ENCODE data around the gene TOX3.

TOX3 gene

GRCh38 chr16:52547834-52548215 is 882 bp upstream of the TOX3 start:
- Histone ChIP-seq H3K27me3 (replicated peaks; ENCODE audit: control insufficient read depth, insufficient read depth, low read length) (no peaks in the 10 kb centered on the region), H3K36me3 (ENCODE audit: control insufficient read depth, insufficient read depth, low read length) (no peaks in the 10 kb centered on the region), H3K4me3 (replicated peaks; ENCODE audit: low read depth, low read length) (no peak overlapping the region)
- no peak for DNase-seq (ENCODE audit: extremely low read depth, insufficient read length)
- TF ChIP-seq, protein P1, sequence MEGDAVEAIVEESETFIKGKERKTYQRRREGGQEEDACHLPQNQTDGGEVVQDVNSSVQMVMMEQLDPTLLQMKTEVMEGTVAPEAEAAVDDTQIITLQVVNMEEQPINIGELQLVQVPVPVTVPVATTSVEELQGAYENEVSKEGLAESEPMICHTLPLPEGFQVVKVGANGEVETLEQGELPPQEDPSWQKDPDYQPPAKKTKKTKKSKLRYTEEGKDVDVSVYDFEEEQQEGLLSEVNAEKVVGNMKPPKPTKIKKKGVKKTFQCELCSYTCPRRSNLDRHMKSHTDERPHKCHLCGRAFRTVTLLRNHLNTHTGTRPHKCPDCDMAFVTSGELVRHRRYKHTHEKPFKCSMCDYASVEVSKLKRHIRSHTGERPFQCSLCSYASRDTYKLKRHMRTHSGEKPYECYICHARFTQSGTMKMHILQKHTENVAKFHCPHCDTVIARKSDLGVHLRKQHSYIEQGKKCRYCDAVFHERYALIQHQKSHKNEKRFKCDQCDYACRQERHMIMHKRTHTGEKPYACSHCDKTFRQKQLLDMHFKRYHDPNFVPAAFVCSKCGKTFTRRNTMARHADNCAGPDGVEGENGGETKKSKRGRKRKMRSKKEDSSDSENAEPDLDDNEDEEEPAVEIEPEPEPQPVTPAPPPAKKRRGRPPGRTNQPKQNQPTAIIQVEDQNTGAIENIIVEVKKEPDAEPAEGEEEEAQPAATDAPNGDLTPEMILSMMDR (IDR thresholded peaks at IDR 0.05; ENCODE audit: insufficient read depth, low read length, poor library complexity, severe bottlenecking) = no peak

DNA sequence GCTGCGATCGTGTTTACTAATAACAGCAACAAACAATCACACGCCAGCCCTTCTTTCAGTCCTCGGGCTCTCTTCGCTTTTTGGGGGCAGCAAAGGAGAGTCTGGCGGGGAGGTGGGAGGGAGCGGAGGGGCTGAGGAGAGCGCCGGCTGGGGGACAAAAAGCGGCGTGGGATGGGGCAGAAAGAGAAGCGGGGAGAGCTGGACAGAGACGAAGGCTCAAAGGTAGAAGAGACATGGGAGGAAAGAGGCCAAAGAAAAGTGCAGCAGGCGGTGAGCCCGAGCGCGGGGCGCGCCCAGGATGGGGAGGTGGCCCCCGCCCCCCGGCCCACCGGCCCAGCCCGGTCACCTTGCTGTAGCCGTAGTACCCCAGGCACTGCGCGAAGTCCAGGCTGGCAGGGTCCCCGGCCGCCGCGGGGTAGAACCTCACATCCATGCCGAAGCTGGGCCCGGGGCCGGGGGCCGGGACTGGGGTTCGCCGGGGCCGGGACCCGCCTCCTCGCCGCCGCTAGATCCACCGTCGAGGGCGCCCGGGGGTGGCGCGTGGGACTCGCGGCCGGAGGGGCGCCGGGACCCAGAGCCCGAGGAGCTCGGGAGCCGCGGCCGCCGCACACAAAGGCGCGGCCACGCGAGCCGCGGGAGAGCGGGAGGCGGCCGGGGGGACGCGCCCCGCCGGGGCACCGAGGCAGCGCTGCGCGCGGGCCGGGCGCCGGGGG is 496 bp downstream of the TOX3 start:
- Histone ChIP-seq H3K4me3 (replicated peaks; ENCODE audit: low read depth, low read length) (no peak overlapping the region), H3K27me3 (replicated peaks; ENCODE audit: control insufficient read depth, insufficient read depth, low read length) (no peaks in the 10 kb centered on the region), H3K36me3 (ENCODE audit: control insufficient read depth, insufficient read depth, low read length) (no peaks in the 10 kb centered on the region)
- TF ChIP-seq, protein P1 (IDR thresholded peaks at IDR 0.05; ENCODE audit: insufficient read depth, low read length, poor library complexity, severe bottlenecking) = no peak
- DNase-seq (ENCODE audit: extremely low read depth, insufficient read length) = no peak

DNA sequence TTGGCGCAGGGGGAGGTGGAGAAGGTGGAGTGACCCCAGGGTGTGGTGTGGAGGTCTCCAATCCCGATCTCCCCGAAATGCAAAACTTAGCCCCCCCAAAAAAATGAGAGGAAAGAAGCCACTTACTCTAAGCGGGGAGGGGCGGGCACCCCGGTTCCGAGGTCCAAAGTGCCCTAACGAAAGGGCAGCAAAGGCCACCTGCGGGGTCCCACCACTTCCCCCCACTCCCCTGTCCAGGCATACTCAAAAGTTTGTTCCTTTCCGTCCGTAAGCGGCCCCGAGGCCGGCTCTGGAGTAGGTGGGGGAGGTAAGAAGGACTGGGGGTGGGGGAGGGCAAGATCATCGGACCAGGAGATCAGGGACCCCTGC is 1.1 kb downstream of the TOX3 start:
- TF ChIP-seq, protein P1 (IDR thresholded peaks at IDR 0.05; ENCODE audit: insufficient read depth, low read length, poor library complexity, severe bottlenecking) = no peak
- no peak for DNase-seq (ENCODE audit: extremely low read depth, insufficient read length)
- H3K27me3 ChIP-seq (replicated peaks; ENCODE audit: control insufficient read depth, insufficient read depth, low read length) = no peaks in the 10 kb centered on the region
- H3K4me3 ChIP-seq (replicated peaks; ENCODE audit: low read depth, low read length) = no peak overlapping the region
- no peaks in the 10 kb centered on the region for H3K36me3 ChIP-seq (ENCODE audit: control insufficient read depth, insufficient read depth, low read length)

GRCh38 chr16:52545222-52545897 is 1.6 kb downstream of the TOX3 start:
- no peak for DNase-seq (ENCODE audit: extremely low read depth, insufficient read length)
- no peaks in the 10 kb centered on the region for H3K27me3 ChIP-seq (replicated peaks; ENCODE audit: control insufficient read depth, insufficient read depth, low read length)
- TF ChIP-seq, protein P1 (IDR thresholded peaks at IDR 0.05; ENCODE audit: insufficient read depth, low read length, poor library complexity, severe bottlenecking) = no peak
- H3K36me3 ChIP-seq (ENCODE audit: control insufficient read depth, insufficient read depth, low read length) = no peaks in the 10 kb centered on the region
- no peak overlapping the region for H3K4me3 ChIP-seq (replicated peaks; ENCODE audit: low read depth, low read length)

GRCh38 chr16:52544703-52545102 is 2.2 kb downstream of the TOX3 start:
- Histone ChIP-seq H3K4me3 (replicated peaks; ENCODE audit: low read depth, low read length) (no peak overlapping the region), H3K36me3 (ENCODE audit: control insufficient read depth, insufficient read depth, low read length) (no peaks in the 10 kb centered on the region), H3K27me3 (replicated peaks; ENCODE audit: control insufficient read depth, insufficient read depth, low read length) (no peaks in the 10 kb centered on the region)
- TF ChIP-seq, protein P1 (IDR thresholded peaks at IDR 0.05; ENCODE audit: insufficient read depth, low read length, poor library complexity, severe bottlenecking) = no peak
- DNase-seq (ENCODE audit: extremely low read depth, insufficient read length) = no peak

Measured in GM06990 (cell line).